K562 (cell line): ENCODE results near the gene ZP1. TPM values are rescaled to one million over a fixed set of nuclear protein-coding genes. Genes with fewer than 3 reads are reported as not detected.

Experiments
- ADNP ChIP-seq: fragments of 200-800 bp; sonication (Bioruptor generic); IDR thresholded peaks from 2 replicates; pipeline ENCODE4 v1.6.1; 2016; ENCODE audit warnings: missing genetic modification characterization, missing compliant biosample characterization
- ARNT ChIP-seq, 2 experiments: fragments of 450-650 bp; IDR thresholded peaks; 2 replicates each; pipeline ENCODE4 v1.6.1; 2016; ENCODE audit warnings: mild to moderate bottlenecking in 1 of 2
- BHLHE40 ChIP-seq: IDR thresholded peaks from 2 replicates; pipeline ENCODE4 v1.6.1; 2011; ENCODE audit warnings: low read length, improper control_type of control experiment
- CTBP1 ChIP-seq: fragments of 450-650 bp; IDR thresholded peaks from 2 replicates; pipeline ENCODE4 v1.6.1; 2016; ENCODE audit warnings: borderline replicate concordance
- DLX4 ChIP-seq: fragments of 250-450 bp; sonication (Bioruptor Pico); IDR thresholded peaks from 2 replicates; pipeline ENCODE4 v1.6.1; 2021; ENCODE audit warnings: mild to moderate bottlenecking
- GATAD2A ChIP-seq: fragments of 450-650 bp; IDR thresholded peaks from 2 replicates; pipeline ENCODE4 v1.6.1; 2017
- HDAC1 ChIP-seq, 2 experiments: fragments of 450-650 bp; IDR thresholded peaks; 2 replicates each; pipeline ENCODE4 v1.6.1; 2016 to 2017; ENCODE audit warnings: inconsistent platforms in 1 of 2, mild to moderate bottlenecking in 1 of 2, moderate library complexity in 1 of 2
- KAT7 ChIP-seq: sonication (generic); formaldehyde crosslinking; IDR thresholded peaks from 2 replicates; pipeline ENCODE4 v1.8.0; 2022; ENCODE audit warnings: missing genetic modification reagents, mild to moderate bottlenecking, borderline replicate concordance
- KLF10 ChIP-seq: fragments of 250-450 bp; sonication (Bioruptor Pico); IDR thresholded peaks from 2 replicates; pipeline ENCODE4 v1.6.1; 2021; ENCODE audit warnings: matching md5 sums
- MAZ ChIP-seq, 2 experiments: fragments of 450-650 bp in 1 of 2; sonication (generic) in 1 of 2; formaldehyde crosslinking; IDR thresholded peaks in 1 of 2; conservative IDR thresholded peaks in 1 of 2; 2 replicates each; pipeline versions ENCODE4 v1.4.0 to v1.5.0; 2020; ENCODE audit warnings: mild to moderate bottlenecking in 1 of 2, missing genetic modification reagents in 1 of 2
- NFIC ChIP-seq: fragments of 450-650 bp; IDR thresholded peaks from 2 replicates; pipeline ENCODE4 v1.6.1; 2017; ENCODE audit warnings: mild to moderate bottlenecking, inconsistent platforms
- NFRKB ChIP-seq: fragments of 450-650 bp; IDR thresholded peaks from 2 replicates; pipeline ENCODE4 v1.6.1; 2016; ENCODE audit warnings: low read depth
- PHB ChIP-seq: fragments of 250-450 bp; sonication (Bioruptor Pico); IDR thresholded peaks from 2 replicates; pipeline ENCODE4 v1.5.0; 2021
- PHF21A ChIP-seq: fragments of 450-650 bp; IDR thresholded peaks from 2 replicates; pipeline ENCODE4 v1.6.1; 2017; ENCODE audit warnings: low read depth, borderline replicate concordance
- SMAD4 ChIP-seq: fragments of 250-450 bp; sonication (Bioruptor Pico); conservative IDR thresholded peaks from 2 replicates; pipeline ENCODE4 v1.8.0; 2021; ENCODE audit warnings: inconsistent platforms, mild to moderate bottlenecking, moderate library complexity
- TEAD4 ChIP-seq, 2 experiments: sonication (generic) in 1 of 2; formaldehyde crosslinking in 1 of 2; IDR thresholded peaks; 2 replicates each; pipeline versions ENCODE4 v1.6.1 to v1.8.0; 2012 to 2022; ENCODE audit warnings: borderline replicate concordance in 1 of 2, inconsistent platforms in 1 of 2, low read length in 1 of 2, mild to moderate bottlenecking in 1 of 2, missing genetic modification reagents in 1 of 2
- YY1 ChIP-seq, 3 experiments: IDR thresholded peaks; 2 replicates each; pipeline ENCODE4 v1.6.1; 2011; ENCODE audit warnings: low read length in 2 of 3, mild to moderate bottlenecking in 2 of 3, moderate library complexity in 2 of 3, borderline replicate concordance in 1 of 3, control low read depth in 1 of 3, low read depth in 1 of 3; ENCODE audit not compliant: insufficient read depth in 3 of 3, insufficient replicate concordance in 2 of 3, control insufficient read depth in 1 of 3, insufficient read length in 1 of 3; ENCODE audit errors: extremely low read depth in 1 of 3
- ZNF140 ChIP-seq: fragments of 250-450 bp; sonication (Bioruptor Pico); IDR thresholded peaks from 2 replicates; pipeline ENCODE4 v1.8.0; 2021; ENCODE audit warnings: moderate library complexity, mild to moderate bottlenecking, inconsistent platforms
- ZNF146 ChIP-seq: IDR thresholded peaks from one replicate; pipeline ENCODE4 v1.6.1; 2018; ENCODE audit warnings: missing compliant biosample characterization; ENCODE audit not compliant: unreplicated experiment
- ZNF644 ChIP-seq: fragments of 200-800 bp; sonication (Bioruptor generic); IDR thresholded peaks from 2 replicates; pipeline ENCODE4 v1.6.1; 2016; ENCODE audit warnings: low read depth, missing genetic modification characterization, missing compliant biosample characterization
- ZNF668 ChIP-seq: fragments of 250-450 bp; sonication (Bioruptor Pico); IDR thresholded peaks from 2 replicates; pipeline ENCODE4 v1.8.0; 2022; ENCODE audit warnings: mild to moderate bottlenecking, inconsistent platforms
- ZNF717 ChIP-seq: fragments of 250-450 bp; sonication (Bioruptor Pico); IDR thresholded peaks from 2 replicates; pipeline ENCODE4 v1.5.0; 2021
- ZNF79 ChIP-seq: fragments of 250-450 bp; sonication (Bioruptor Pico); IDR thresholded peaks from 2 replicates; pipeline ENCODE4 v1.4.0; 2020; ENCODE audit warnings: low read depth, mild to moderate bottlenecking, moderate library complexity
- polyA plus RNA-seq, 8 experiments: library from polyadenylated mRNA; depleted of rRNA in 4 of 8; stranded (reverse) in 5 of 8; unstranded in 3 of 8; fragments of >200 nt; fragmentation: Nextera tagmentation in 2 of 8; fragmentation: Illumina TruSeq in 1 of 8; extraction: Ambion mirVana in 2 of 8; extraction: Trizol in 1 of 8; gene quantifications; 2 replicates each; pipeline versions ENCODE4 v1.2.1 to v1.2.3, GENCODE V29; 2011 to 2014; ENCODE audit warnings: inconsistent platforms in 1 of 8, missing spikeins in 1 of 8
- total RNA-seq, 7 experiments: library from RNA; depleted of rRNA in 6 of 7; stranded (reverse); fragments of >200 nt in 6 of 7; fragmentation: Illumina TruSeq in 2 of 7; extraction: Trizol in 2 of 7; gene quantifications; 2 replicates each; pipeline versions ENCODE4 v1.2.1 to v1.2.3, GENCODE V29; 2011 to 2021; ENCODE audit warnings: low replicate concordance in 1 of 7
- TF ChIP-seq, protein P1 (sequence below): fragments of 450-650 bp; IDR thresholded peaks from 2 replicates; pipeline ENCODE4 v1.6.1; 2018; ENCODE audit not compliant: partially characterized antibody

ZP1 gene
- total and polyA plus RNA-seq, 9 of the 15 experiments (the other 6 are each of a cell fraction or from before 2014, with no cell fraction given) = 0.11 to 0.15 TPM; not detected in 7

DNA sequence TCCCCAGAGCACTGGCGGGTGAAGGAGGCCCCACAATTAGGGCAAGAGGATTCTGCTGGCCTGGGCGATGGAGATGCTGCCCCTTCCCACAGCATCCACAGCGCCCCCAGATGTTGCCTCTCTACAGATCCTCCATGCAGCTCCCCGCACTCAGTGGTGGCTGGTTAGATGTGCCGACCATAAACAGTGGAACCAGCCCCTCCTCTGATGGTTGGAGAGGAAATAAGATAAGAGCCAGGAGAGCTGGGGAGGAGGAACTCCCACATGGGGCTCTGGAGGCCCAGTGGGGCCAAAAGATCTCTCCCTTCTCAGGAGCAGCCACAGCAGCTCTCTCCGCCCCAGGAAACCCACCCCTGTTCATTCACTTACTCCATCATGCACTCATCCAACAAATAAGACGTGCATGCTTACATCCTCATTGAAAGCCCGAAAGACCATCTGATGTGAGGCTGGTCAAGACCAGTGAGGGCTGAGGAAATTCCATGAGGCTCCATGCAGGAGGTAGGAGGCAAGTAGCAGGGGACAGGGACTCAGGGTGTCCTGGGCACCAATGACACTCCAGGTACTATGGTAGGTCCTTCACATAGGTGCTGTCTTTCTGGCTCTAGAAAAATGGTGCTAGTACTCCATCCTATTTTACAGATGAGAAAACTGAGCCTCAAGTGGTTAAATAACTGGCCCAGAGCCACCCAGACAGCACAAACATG lies 13.0 kb upstream of the ZP1 start (continued):
- TF ChIP-seq ZNF668 (CRISPR knock-in tag) = no peak; the same call in 1 of the 2 replicates
- TF ChIP-seq ARNT (IDR thresholded peaks at IDR 0.05) = no peak
- TF ChIP-seq PHF21A = 0 out of 2 replicates have a peak, but pooled peaks have one; percentile 55
- no peak for TF ChIP-seq KLF10 (CRISPR knock-in tag)
- TF ChIP-seq MAZ (CRISPR knock-in tag; conservative IDR thresholded peaks at IDR 0.05 in 1 of 2, IDR thresholded peaks at IDR 0.05 in 1 of 2) = peak; percentile 68 to 81; a peak in 3 of 4 replicates
- no peak for TF ChIP-seq PHB (CRISPR knock-in tag)
- TF ChIP-seq ZNF140 (CRISPR knock-in tag) = no peak
- TF ChIP-seq DLX4 (CRISPR knock-in tag) = no peak
- peak; percentile 89 for TF ChIP-seq CTBP1
- no peak for TF ChIP-seq KAT7 (CRISPR knock-in tag)
- TF ChIP-seq NFRKB = no peak
- TF ChIP-seq TEAD4 (IDR thresholded peaks at IDR 0.05; ENCODE audit: low read length) = no peak
- TF ChIP-seq TEAD4 (CRISPR knock-in tag; IDR thresholded peaks at IDR 0.05; ENCODE audit: borderline replicate concordance) = no peak
- no peak for TF ChIP-seq ZNF644 (tag)
- TF ChIP-seq HDAC1 (IDR thresholded peaks at IDR 0.05) = peak in 1 of 2 experiments; percentile 46; a peak in 2 of 4 replicates
- TF ChIP-seq ZNF717 = no peak
- TF ChIP-seq GATAD2A = peak; percentile 72; the same call in 1 of the 2 replicates
- TF ChIP-seq, protein P1, sequence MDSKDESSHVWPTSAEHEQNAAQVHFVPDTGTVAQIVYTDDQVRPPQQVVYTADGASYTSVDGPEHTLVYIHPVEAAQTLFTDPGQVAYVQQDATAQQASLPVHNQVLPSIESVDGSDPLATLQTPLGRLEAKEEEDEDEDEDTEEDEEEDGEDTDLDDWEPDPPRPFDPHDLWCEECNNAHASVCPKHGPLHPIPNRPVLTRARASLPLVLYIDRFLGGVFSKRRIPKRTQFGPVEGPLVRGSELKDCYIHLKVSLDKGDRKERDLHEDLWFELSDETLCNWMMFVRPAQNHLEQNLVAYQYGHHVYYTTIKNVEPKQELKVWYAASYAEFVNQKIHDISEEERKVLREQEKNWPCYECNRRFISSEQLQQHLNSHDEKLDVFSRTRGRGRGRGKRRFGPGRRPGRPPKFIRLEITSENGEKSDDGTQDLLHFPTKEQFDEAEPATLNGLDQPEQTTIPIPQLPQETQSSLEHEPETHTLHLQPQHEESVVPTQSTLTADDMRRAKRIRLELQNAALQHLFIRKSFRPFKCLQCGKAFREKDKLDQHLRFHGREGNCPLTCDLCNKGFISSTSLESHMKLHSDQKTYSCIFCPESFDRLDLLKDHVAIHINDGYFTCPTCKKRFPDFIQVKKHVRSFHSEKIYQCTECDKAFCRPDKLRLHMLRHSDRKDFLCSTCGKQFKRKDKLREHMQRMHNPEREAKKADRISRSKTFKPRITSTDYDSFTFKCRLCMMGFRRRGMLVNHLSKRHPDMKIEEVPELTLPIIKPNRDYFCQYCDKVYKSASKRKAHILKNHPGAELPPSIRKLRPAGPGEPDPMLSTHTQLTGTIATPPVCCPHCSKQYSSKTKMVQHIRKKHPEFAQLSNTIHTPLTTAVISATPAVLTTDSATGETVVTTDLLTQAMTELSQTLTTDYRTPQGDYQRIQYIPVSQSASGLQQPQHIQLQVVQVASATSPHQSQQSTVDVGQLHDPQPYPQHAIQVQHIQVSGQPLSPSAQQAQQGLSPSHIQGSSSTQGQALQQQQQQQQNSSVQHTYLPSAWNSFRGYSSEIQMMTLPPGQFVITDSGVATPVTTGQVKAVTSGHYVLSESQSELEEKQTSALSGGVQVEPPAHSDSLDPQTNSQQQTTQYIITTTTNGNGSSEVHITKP = peak; percentile 35
- TF ChIP-seq ADNP (tag) = no peak
- 0 out of 2 replicates have a peak, but pooled peaks have one; percentile 19 for TF ChIP-seq SMAD4 (CRISPR knock-in tag)
- TF ChIP-seq NFIC = peak; percentile 19; the same call in 1 of the 2 replicates
- TF ChIP-seq ZNF79 (CRISPR knock-in tag) = no peak
- TF ChIP-seq YY1 (IDR thresholded peaks at IDR 0.05; ENCODE audit: borderline replicate concordance in 1 of 3, control insufficient read depth in 1 of 3, extremely low read depth in 1 of 3, insufficient read depth in 3 of 3, insufficient read length in 1 of 3, insufficient replicate concordance in 2 of 3, low read depth in 1 of 3, low read length in 2 of 3) = peak in 1 of 3 experiments; percentile 77
- no peak for TF ChIP-seq ZNF146
- 0 out of 2 replicates have a peak, but pooled peaks have one; percentile 28 for TF ChIP-seq BHLHE40
